ENCODE results near the gene STX18. TPM values are rescaled to one million over a fixed set of nuclear protein-coding genes. Genes with fewer than 3 reads are reported as not detected.
A peak's percentile ranks its signal among the peaks of the same experiment; 100 is the strongest.
"Not testable (repeated sequence)": the region's sequence is repeated elsewhere in the genome, so short reads cannot be mapped to it uniquely, and the experiment has no call there.

Gene STX18
- total RNA-seq, 1 donor from 2014 or later, result 36.7 TPM

DNA sequence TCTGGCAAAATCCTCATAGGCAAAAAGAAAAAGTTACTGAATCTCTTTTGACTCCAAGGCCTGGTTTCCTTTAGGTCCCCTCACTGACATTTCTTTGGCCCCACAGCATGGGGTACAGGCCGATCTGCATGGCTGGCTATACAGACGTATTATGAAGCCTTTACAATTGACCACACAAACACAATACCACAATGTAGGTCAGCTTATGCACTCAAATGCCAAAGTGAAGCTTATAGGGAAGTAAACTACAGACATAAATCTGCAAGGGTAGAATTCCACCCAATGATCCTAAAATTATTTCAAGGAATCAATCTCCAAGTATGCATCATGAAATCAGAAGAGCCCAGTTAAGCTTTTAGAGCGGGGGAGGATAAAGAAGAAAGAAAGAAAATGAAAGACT lies 20.7 kb downstream of the STX18 start:
- no peaks in the 10 kb centered on the region for H3K36me3 Mint-ChIP-seq (ENCODE audit: low read depth)
- DNase-seq (ENCODE audit: low read depth, low spot score), result no peak
- TF ChIP-seq, protein P1, sequence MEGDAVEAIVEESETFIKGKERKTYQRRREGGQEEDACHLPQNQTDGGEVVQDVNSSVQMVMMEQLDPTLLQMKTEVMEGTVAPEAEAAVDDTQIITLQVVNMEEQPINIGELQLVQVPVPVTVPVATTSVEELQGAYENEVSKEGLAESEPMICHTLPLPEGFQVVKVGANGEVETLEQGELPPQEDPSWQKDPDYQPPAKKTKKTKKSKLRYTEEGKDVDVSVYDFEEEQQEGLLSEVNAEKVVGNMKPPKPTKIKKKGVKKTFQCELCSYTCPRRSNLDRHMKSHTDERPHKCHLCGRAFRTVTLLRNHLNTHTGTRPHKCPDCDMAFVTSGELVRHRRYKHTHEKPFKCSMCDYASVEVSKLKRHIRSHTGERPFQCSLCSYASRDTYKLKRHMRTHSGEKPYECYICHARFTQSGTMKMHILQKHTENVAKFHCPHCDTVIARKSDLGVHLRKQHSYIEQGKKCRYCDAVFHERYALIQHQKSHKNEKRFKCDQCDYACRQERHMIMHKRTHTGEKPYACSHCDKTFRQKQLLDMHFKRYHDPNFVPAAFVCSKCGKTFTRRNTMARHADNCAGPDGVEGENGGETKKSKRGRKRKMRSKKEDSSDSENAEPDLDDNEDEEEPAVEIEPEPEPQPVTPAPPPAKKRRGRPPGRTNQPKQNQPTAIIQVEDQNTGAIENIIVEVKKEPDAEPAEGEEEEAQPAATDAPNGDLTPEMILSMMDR (conservative IDR thresholded peaks at IDR 0.05), result no peak
- H3K27ac Mint-ChIP-seq (ENCODE audit: unreplicated experiment), result peak overlapping the region; percentile 4
- H3K4me1 Mint-ChIP-seq, result peaks cover 39% of the 10 kb centered on the region
- H3K27me3 Mint-ChIP-seq (ENCODE audit: low read depth), result no peaks in the 10 kb centered on the region
- no peaks in the 10 kb centered on the region for H3K9me3 Mint-ChIP-seq
- no peak overlapping the region for H3K4me3 Mint-ChIP-seq

DNA sequence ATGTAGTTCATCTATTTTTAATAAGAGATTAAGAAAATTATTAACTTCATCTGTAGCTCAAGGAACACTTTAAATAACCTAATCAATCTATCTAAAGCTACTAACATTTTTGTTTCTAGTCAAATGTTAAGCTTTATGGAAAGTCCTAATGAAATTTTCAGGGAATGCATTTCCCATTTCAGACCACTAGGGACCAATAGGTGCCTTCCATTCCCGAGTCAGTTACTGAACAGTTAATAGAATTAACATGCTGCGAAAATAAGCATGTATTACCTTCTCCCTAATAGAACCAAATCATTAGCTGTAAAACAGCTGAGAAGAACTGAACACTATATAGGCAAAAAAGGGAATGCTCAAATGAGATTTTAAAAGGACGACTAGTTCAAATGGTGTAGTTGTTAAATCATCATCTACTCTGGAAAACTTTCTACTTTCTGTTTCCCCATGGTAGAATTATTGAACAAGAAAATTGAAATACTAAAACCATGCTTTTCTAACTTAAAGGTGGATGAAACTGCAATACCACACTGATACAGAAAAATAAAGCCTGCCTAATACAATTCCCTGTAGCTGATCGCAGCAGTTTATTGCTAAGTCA lies 22.5 kb downstream of the STX18 start:
- H3K36me3 Mint-ChIP-seq (ENCODE audit: low read depth), result no peaks in the 10 kb centered on the region
- DNase-seq (ENCODE audit: low read depth, low spot score), result no peak

DNA sequence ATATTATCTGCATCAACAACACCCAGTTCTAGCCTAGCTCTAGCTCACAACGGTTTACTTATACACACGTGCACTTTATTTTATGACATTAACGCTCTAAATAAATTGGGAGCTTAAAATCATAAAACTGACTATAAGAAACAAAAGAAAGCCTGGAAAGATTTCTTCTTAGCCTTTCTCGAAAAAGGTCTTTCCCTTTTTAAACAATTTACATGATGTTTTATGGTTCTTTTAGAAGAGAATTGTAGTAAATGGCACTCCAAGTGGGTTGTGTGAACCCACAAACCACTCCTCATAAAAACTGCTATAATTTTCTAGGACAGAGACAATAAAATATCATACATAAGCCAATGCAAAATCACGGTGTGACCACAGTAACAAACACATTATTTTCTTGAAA lies 23.1 kb downstream of the STX18 start:
- H3K4me3 Mint-ChIP-seq, result no peak overlapping the region
- H3K9me3 Mint-ChIP-seq, result no peaks in the 10 kb centered on the region
- H3K27me3 Mint-ChIP-seq (ENCODE audit: low read depth), result no peaks in the 10 kb centered on the region
- TF ChIP-seq, protein P1 (conservative IDR thresholded peaks at IDR 0.05), result no peak
- H3K4me1 Mint-ChIP-seq, result peaks cover 31% of the 10 kb centered on the region
- DNase-seq (ENCODE audit: low read depth, low spot score), result no peak
- H3K27ac Mint-ChIP-seq (ENCODE audit: unreplicated experiment), result no peak overlapping the region
- H3K36me3 Mint-ChIP-seq (ENCODE audit: low read depth), result no peaks in the 10 kb centered on the region

More for the DNA sequence above, 22.5 kb downstream of the STX18 start:
- Mint-ChIP-seq H3K9me3 (no peaks in the 10 kb centered on the region), H3K4me3 (no peak overlapping the region), H3K27me3 (ENCODE audit: low read depth) (no peaks in the 10 kb centered on the region), H3K27ac (ENCODE audit: unreplicated experiment) (no peak overlapping the region), H3K4me1 (peaks cover 33% of the 10 kb centered on the region)
- TF ChIP-seq, protein P1 (conservative IDR thresholded peaks at IDR 0.05), result peak; percentile 76

GRCh38 chr4:4514786-4515185 lies 27.1 kb downstream of the STX18 start:
- no peaks in the 10 kb centered on the region for H3K36me3 Mint-ChIP-seq (ENCODE audit: low read depth)
- no peaks in the 10 kb centered on the region for H3K27me3 Mint-ChIP-seq (ENCODE audit: low read depth)
- TF ChIP-seq, protein P1 (conservative IDR thresholded peaks at IDR 0.05), result no peak
- no peak overlapping the region for H3K4me3 Mint-ChIP-seq
- peaks cover 15% of the 10 kb centered on the region for H3K4me1 Mint-ChIP-seq
- H3K9me3 Mint-ChIP-seq, result no peaks in the 10 kb centered on the region
- DNase-seq (ENCODE audit: low read depth, low spot score), result no peak
- H3K27ac Mint-ChIP-seq (ENCODE audit: unreplicated experiment), result no peak overlapping the region

GRCh38 chr4:4512282-4512681 lies 29.6 kb downstream of the STX18 start:
- Mint-ChIP-seq H3K27me3 (ENCODE audit: low read depth) (no peaks in the 10 kb centered on the region), H3K9me3 (no peaks in the 10 kb centered on the region), H3K36me3 (ENCODE audit: low read depth) (no peaks in the 10 kb centered on the region), H3K4me1 (peaks cover 11% of the 10 kb centered on the region), H3K27ac (ENCODE audit: unreplicated experiment) (no peak overlapping the region), H3K4me3 (no peak overlapping the region)
- TF ChIP-seq, protein P1 (conservative IDR thresholded peaks at IDR 0.05), result no peak
- no peak for DNase-seq (ENCODE audit: low read depth, low spot score)

- H3K9me3 Mint-ChIP-seq; H3K27me3 Mint-ChIP-seq (ENCODE audit: low read depth); DNase-seq (ENCODE audit: low read depth, low spot score); H3K4me1 Mint-ChIP-seq; H3K4me3 Mint-ChIP-seq; H3K27ac Mint-ChIP-seq (ENCODE audit: unreplicated experiment); H3K36me3 Mint-ChIP-seq (ENCODE audit: low read depth): not testable (repeated sequence)
Measured at GRCh38 chr4:4510641-4511040, 31.2 kb downstream of the STX18 start.

All from neural crest cell (in vitro differentiated cells).